OCI-LY7 (cell line): ENCODE results near the gene PBX1. TPM values are rescaled to one million over a fixed set of nuclear protein-coding genes. Genes with fewer than 3 reads are reported as not detected.

Source experiments
- BruUV-seq: library from RNA; stranded (reverse); fragments of 400-500 nt; replicated peaks from 2 replicates; lab custom pipeline; 2021; lab: Mats Ljungman, UMichigan
- CTCF ChIA-PET: fragments of 300-600 bp; sonication (Branson Sonifier 250); formaldehyde crosslinking; loops from one replicate; lab custom pipeline; 2022; ENCODE audit warnings: antibody characterized with exemption; ENCODE audit not compliant: unreplicated experiment; lab: Charles Lee
- POLR2A ChIA-PET: fragments of 300-600 bp; sonication (Branson Sonifier 250); formaldehyde crosslinking; loops from one replicate; lab custom pipeline; 2022; ENCODE audit warnings: antibody characterized with exemption; lab: Charles Lee
- DNase-seq: peaks from one replicate; pipeline ENCODE4 v3.0.0-alpha.2; 2015; ENCODE audit warnings: low spot score
- H2AFZ ChIP-seq: fragments of 200-600 bp; sonication (generic), shearing (Covaris generic); 2 replicates; pipeline ENCODE4 v1.6.1; 2014; ENCODE audit warnings: mild to moderate bottlenecking, antibody characterized with exemption, low read length, moderate library complexity
- H3K27ac ChIP-seq: fragments of 200-600 bp; sonication (generic); 2 replicates; pipeline ENCODE4 v1.5.1; 2014; ENCODE audit warnings: mixed run types, low read depth, mild to moderate bottlenecking, moderate library complexity, low read length, inconsistent platforms; ENCODE audit not compliant: poor library complexity, severe bottlenecking
- H3K36me3 ChIP-seq: fragments of 200-600 bp; sonication (generic); 2 replicates; pipeline ENCODE4 v1.6.1; 2014; ENCODE audit warnings: mild to moderate bottlenecking, antibody characterized with exemption, low read length, moderate library complexity, mixed read lengths; ENCODE audit not compliant: insufficient read depth
- H3K4me1 ChIP-seq: fragments of 200-600 bp; sonication (generic); 2 replicates; pipeline ENCODE4 v1.5.1; 2014; ENCODE audit warnings: mild to moderate bottlenecking, low read length; ENCODE audit not compliant: insufficient read depth, poor library complexity, severe bottlenecking
- H3K4me2 ChIP-seq: fragments of 200-600 bp; sonication (generic); 2 replicates; pipeline ENCODE4 v1.6.1; 2014; ENCODE audit warnings: mild to moderate bottlenecking, low read length
- H3K4me3 ChIP-seq: fragments of 200-600 bp; sonication (generic); 2 replicates; pipeline ENCODE4 v1.5.1; 2014; ENCODE audit warnings: mild to moderate bottlenecking, low read depth, low read length; ENCODE audit not compliant: poor library complexity, severe bottlenecking
- H3K79me2 ChIP-seq: fragments of 200-600 bp; sonication (generic); 2 replicates; pipeline ENCODE4 v1.6.1; 2016; ENCODE audit warnings: low read depth, mild to moderate bottlenecking, low read length, moderate library complexity, mixed read lengths; ENCODE audit not compliant: insufficient read depth
- H3K9me2 ChIP-seq: fragments of 200-600 bp; sonication (generic); 2 replicates; pipeline ENCODE4 v1.6.1; 2016; ENCODE audit warnings: mild to moderate bottlenecking, low read length, mixed read lengths; ENCODE audit not compliant: insufficient read depth
- H3K9me3 ChIP-seq: fragments of 200-600 bp; sonication (generic); 2 replicates; pipeline ENCODE4 v1.6.1; 2014; ENCODE audit warnings: mild to moderate bottlenecking, mixed run types, low read length, mixed read lengths
- H4K20me1 ChIP-seq: fragments of 200-600 bp; sonication (generic); 2 replicates; pipeline ENCODE4 v1.6.1; 2014; ENCODE audit warnings: mild to moderate bottlenecking, antibody characterized with exemption, low read length, moderate library complexity, mixed read lengths; ENCODE audit not compliant: insufficient read depth
- EZH2phosphoT487 ChIP-seq: fragments of 200-600 bp; sonication (generic); IDR thresholded peaks from 2 replicates; pipeline ENCODE4 v1.6.1; 2018; ENCODE audit warnings: low read depth, borderline replicate concordance, mild to moderate bottlenecking, mixed run types, antibody characterized with exemption, low read length, moderate library complexity, mixed read lengths
- intact Hi-C: fragments of 100-400 bp; cut with micrococcal nuclease; formaldehyde crosslinking; loops from one replicate; pipeline ENCODE4 v1.10.0; 2022; ENCODE audit not compliant: unreplicated experiment
- total RNA-seq, 2 experiments: library from RNA; depleted of rRNA in 1 of 2; stranded (reverse); fragments of >200 nt in 1 of 2; shearing (Covaris generic) in 1 of 2; gene quantifications; 2 replicates each; pipeline ENCODE4 v1.2.3, GENCODE V29; 2014 to 2022
- TF ChIP-seq, protein P1 (sequence below): fragments of 200-600 bp; sonication (generic); conservative IDR thresholded peaks from 2 replicates; pipeline ENCODE4 v1.5.1; 2014; ENCODE audit warnings: mild to moderate bottlenecking, antibody characterized with exemption, low read length, moderate library complexity, mixed read lengths

PBX1 gene
- total RNA-seq, 2 experiments from 2014 or later: not detected

GRCh38 chr1:164654200-164654599 lies 95.2 kb downstream of the PBX1 start:
- Histone ChIP-seq H3K79me2 (no peaks in the 10 kb centered on the region), H3K36me3 (no peaks in the 10 kb centered on the region), H2AFZ (no peak overlapping the region), H4K20me1 (no peaks in the 10 kb centered on the region), H3K9me2 (no peaks in the 10 kb centered on the region), H3K9me3 (no peaks in the 10 kb centered on the region), H3K4me3 (no peak overlapping the region), H3K4me2 (no peak overlapping the region), H3K27ac (no peak overlapping the region), H3K4me1 (no peaks in the 10 kb centered on the region)
- intact Hi-C loops: no loop called here
- ChIA-PET CTCF (no interaction called here), POLR2A (no interaction called here)
- no peak for DNase-seq
- TF ChIP-seq, protein P1, sequence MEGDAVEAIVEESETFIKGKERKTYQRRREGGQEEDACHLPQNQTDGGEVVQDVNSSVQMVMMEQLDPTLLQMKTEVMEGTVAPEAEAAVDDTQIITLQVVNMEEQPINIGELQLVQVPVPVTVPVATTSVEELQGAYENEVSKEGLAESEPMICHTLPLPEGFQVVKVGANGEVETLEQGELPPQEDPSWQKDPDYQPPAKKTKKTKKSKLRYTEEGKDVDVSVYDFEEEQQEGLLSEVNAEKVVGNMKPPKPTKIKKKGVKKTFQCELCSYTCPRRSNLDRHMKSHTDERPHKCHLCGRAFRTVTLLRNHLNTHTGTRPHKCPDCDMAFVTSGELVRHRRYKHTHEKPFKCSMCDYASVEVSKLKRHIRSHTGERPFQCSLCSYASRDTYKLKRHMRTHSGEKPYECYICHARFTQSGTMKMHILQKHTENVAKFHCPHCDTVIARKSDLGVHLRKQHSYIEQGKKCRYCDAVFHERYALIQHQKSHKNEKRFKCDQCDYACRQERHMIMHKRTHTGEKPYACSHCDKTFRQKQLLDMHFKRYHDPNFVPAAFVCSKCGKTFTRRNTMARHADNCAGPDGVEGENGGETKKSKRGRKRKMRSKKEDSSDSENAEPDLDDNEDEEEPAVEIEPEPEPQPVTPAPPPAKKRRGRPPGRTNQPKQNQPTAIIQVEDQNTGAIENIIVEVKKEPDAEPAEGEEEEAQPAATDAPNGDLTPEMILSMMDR: no peak
- no peak for TF ChIP-seq EZH2phosphoT487
- BruUV-seq: no TSS peak

DNA sequence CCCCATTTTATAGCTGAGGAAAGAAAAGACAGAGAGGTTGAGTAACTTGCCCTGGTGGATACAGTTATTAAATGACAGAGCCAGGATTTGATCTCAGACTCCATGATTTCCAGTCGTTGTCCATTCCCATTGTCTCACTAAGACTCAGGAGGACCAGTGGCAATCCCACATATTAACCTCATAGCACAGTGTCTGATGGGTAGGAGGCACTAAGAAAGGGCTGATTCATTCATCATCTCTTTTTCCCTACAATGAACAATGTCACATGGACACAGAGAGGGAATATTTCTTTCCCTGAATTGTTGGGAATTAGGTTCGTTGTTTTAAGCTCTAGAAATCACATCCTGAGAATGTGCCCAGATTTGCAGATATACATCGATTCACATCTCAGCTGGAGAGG lies 99.9 kb downstream of the PBX1 start:
- Histone ChIP-seq H3K36me3 (no peaks in the 10 kb centered on the region), H3K79me2 (no peaks in the 10 kb centered on the region), H3K4me3 (no peak overlapping the region), H2AFZ (no peak overlapping the region), H3K27ac (no peak overlapping the region), H3K9me3 (no peaks in the 10 kb centered on the region), H3K4me2 (no peak overlapping the region), H3K9me2 (no peaks in the 10 kb centered on the region), H3K4me1 (no peaks in the 10 kb centered on the region), H4K20me1 (no peaks in the 10 kb centered on the region)
- no peak for DNase-seq
- CTCF ChIA-PET: no interaction called here
- intact Hi-C loops: no loop called here
- TF ChIP-seq, protein P1: no peak
- TF ChIP-seq EZH2phosphoT487: no peak
- no TSS peak for BruUV-seq
- POLR2A ChIA-PET: no interaction called here

- no peak overlapping the region for H2AFZ ChIP-seq
- ChIA-PET CTCF (no interaction called here), POLR2A (interaction anchor here (1.2 kb wide), 1 partner anchor 14 kb away, joined by 3 read pairs; no protein-coding TSS in a partner anchor)
- intact Hi-C loops: no loop called here
- H4K20me1 ChIP-seq: no peaks in the 10 kb centered on the region
- no peaks in the 10 kb centered on the region for H3K36me3 ChIP-seq
- TF ChIP-seq EZH2phosphoT487: no peak
- TF ChIP-seq, protein P1: no peak
- H3K4me3 ChIP-seq: no peak overlapping the region
- no TSS peak for BruUV-seq
- H3K27ac ChIP-seq: no peak overlapping the region
- no peaks in the 10 kb centered on the region for H3K9me2 ChIP-seq
- H3K79me2 ChIP-seq: no peaks in the 10 kb centered on the region
- H3K9me3 ChIP-seq: no peaks in the 10 kb centered on the region
- no peaks in the 10 kb centered on the region for H3K4me1 ChIP-seq
- H3K4me2 ChIP-seq: no peak overlapping the region
- DNase-seq: no peak
Observed at GRCh38 chr1:164659621-164660411, 100.8 kb downstream of the PBX1 start.
